Measurements from ENCODE around the gene HEY2. TPM values are rescaled to one million over a fixed set of nuclear protein-coding genes. Genes with fewer than 3 reads are reported as not detected.

Gene HEY2
- total and polyA plus RNA-seq, 12 donors = 12.4 to 75.1 (median 33.2) TPM

DNA sequence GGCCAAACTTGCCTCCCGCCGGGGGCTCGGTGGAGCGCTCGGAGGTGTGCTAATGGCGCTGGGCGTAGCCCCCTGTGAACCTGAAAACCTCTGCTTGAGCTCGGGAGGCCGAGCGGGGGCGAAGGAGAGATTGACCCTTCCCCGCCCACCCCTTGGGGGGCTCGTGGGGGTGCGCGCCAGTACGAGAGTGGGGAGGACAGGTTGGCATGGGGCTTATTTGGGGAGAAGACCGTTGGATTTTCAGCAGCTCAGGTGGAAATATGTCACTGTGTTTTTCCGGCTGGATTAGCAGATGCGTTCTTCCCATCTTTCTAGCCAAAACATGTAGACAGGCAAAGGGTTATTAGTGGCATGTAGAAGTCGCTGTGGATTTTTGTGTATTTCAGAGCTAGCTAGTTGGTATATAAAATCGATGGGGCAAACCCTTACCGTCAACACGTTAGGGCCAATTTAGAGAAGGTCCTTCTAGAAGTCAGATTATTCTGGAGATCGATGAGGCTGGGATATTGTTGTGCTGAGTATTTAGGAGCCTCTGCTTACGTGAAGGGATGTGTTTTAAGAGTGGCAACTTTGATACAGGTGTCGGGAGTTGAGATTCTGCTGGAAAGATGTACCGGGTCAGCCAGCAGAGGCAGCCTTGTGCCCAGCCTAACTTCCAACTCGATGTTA, 41.9 kb downstream of the HEY2 start:
- Histone ChIP-seq H3K4me1 (peaks cover 10 to 55% (median 33%) of the 10 kb centered on the region in 9 donors), H3K9me3 (no peaks in the 10 kb centered on the region), H3K27ac (peak overlapping the region; percentile 92 to 98 (median 96)), H3K36me3 (no peaks in the 10 kb centered on the region), H3K4me3 (peak overlapping the region; percentile 68 to 96 (median 87)), H3K27me3 (no peaks in the 10 kb centered on the region)
- peak in 7 of 8 donors; percentile 22 to 64 (median 46) for ATAC-seq
- TF ChIP-seq, protein P1, sequence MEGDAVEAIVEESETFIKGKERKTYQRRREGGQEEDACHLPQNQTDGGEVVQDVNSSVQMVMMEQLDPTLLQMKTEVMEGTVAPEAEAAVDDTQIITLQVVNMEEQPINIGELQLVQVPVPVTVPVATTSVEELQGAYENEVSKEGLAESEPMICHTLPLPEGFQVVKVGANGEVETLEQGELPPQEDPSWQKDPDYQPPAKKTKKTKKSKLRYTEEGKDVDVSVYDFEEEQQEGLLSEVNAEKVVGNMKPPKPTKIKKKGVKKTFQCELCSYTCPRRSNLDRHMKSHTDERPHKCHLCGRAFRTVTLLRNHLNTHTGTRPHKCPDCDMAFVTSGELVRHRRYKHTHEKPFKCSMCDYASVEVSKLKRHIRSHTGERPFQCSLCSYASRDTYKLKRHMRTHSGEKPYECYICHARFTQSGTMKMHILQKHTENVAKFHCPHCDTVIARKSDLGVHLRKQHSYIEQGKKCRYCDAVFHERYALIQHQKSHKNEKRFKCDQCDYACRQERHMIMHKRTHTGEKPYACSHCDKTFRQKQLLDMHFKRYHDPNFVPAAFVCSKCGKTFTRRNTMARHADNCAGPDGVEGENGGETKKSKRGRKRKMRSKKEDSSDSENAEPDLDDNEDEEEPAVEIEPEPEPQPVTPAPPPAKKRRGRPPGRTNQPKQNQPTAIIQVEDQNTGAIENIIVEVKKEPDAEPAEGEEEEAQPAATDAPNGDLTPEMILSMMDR (IDR thresholded peaks at IDR 0.05) = peak in 7 of 9 donors; percentile 39 to 71 (median 59)
- intact Hi-C loops (cut with DNase I) = loop anchor here in 6 of 10 donors (2.0 to 10.0 kb wide), 4 partner anchors 51 to 166 kb away; partner anchors contain the start of gene HINT3 (in 3 of the 6)
- 1% methylated on average over 28 of the region's 28 CpGs for WGBS, 2 donors
- peak in 1 of 2 donors; percentile 30 for DNase-seq

GRCh38 chr6:125791820-125792165, 42.4 kb downstream of the HEY2 start:
- Histone ChIP-seq H3K27ac (peak overlapping the region in 8 of 10 donors; percentile 92 to 98 (median 98)), H3K27me3 (no peaks in the 10 kb centered on the region), H3K4me3 (peak overlapping the region in 9 of 10 donors; percentile 68 to 96 (median 90)), H3K9me3 (no peaks in the 10 kb centered on the region), H3K4me1 (peaks cover 10 to 55% (median 33%) of the 10 kb centered on the region in 9 donors), H3K36me3 (peaks cover 0 to 2% (median 0%) of the 10 kb centered on the region in 9 donors)
- TF ChIP-seq, protein P1 (IDR thresholded peaks at IDR 0.05) = no peak
- ATAC-seq (no peak), DNase-seq (no peak)
- intact Hi-C loops (cut with DNase I) = loop anchor here in 7 of 10 donors (2.0 to 10.0 kb wide), 5 partner anchors 51 to 166 kb away; partner anchors contain the start of gene HINT3 (in 3 of the 7)

GRCh38 chr6:125792172-125792571, 42.7 kb downstream of the HEY2 start:
- ATAC-seq (no peak), DNase-seq (no peak)
- Histone ChIP-seq H3K9me3 (no peaks in the 10 kb centered on the region), H3K27me3 (no peaks in the 10 kb centered on the region), H3K36me3 (peaks cover 0 to 6% (median 0%) of the 10 kb centered on the region in 9 donors), H3K4me1 (peaks cover 10 to 55% (median 33%) of the 10 kb centered on the region in 9 donors), H3K4me3 (peak overlapping the region in 7 of 10 donors; percentile 68 to 96 (median 90)), H3K27ac (peak overlapping the region in 7 of 10 donors; percentile 10 to 98 (median 92))
- TF ChIP-seq, protein P1 (IDR thresholded peaks at IDR 0.05) = no peak
- intact Hi-C loops (cut with DNase I) = loop anchor here in 6 of 10 donors (2.0 to 10.0 kb wide), 4 partner anchors 50 to 165 kb away; partner anchors contain the start of gene HINT3 (in 3 of the 6)
- 69 to 73% methylated on average over 3 of the region's 3 CpGs for WGBS, 2 donors

DNA sequence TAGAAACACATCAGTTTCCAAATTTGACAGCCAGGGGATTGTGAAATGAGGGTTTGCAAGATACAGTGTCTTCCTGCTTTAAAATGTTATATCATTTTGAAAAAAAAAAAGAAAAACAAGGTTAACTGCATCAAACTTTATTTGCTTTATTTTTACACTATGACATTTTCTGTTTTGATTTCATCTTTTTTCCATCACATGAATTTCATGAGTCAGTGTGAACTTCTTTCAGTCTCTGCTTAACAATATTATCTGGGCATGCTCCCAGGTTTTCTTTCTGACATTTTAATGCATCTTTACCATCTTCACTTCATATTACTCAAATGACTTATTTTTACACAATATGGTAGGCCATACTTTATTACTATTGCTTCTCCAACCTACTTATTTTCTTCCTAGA, 43.2 kb downstream of the HEY2 start:
- H3K36me3 ChIP-seq = peaks cover 0 to 11% (median 0%) of the 10 kb centered on the region in 9 donors
- no peaks in the 10 kb centered on the region for H3K27me3 ChIP-seq
- TF ChIP-seq, protein P1 (IDR thresholded peaks at IDR 0.05) = no peak
- H3K4me3 ChIP-seq = peak overlapping the region in 3 of 10 donors; percentile 6 to 84 (median 77)
- ATAC-seq (no peak), DNase-seq (no peak)
- peak overlapping the region in 7 of 10 donors; percentile 10 to 98 (median 92) for H3K27ac ChIP-seq
- intact Hi-C loops (cut with DNase I) = loop anchor here in 6 of 10 donors (2.0 to 10.0 kb wide), 4 partner anchors 50 to 165 kb away; partner anchors contain the start of gene HINT3 (in 3 of the 6)
- H3K4me1 ChIP-seq = peaks cover 10 to 58% (median 33%) of the 10 kb centered on the region in 9 donors
- H3K9me3 ChIP-seq = no peaks in the 10 kb centered on the region

Measured in heart right ventricle (tissue), 16 donors.